HG02571 (cell line): ENCODE measurements around the gene MPPED1.

Experiments
- ATAC-seq: cut with Tn5 transposase; IDR thresholded peaks from one replicate; pipeline ENCODE4 v1.9.1; 2021; ENCODE audit warnings: mild to moderate bottlenecking, moderate library complexity; ENCODE audit not compliant: unreplicated experiment

The MPPED1 gene

GRCh38 chr22:43409800-43410199 is 2.0 kb upstream of the MPPED1 start:
- ATAC-seq, result no peak

- no peak for ATAC-seq
These were observed 560 bp upstream of the MPPED1 start for GRCh38 chr22:43411040-43411868.

DNA sequence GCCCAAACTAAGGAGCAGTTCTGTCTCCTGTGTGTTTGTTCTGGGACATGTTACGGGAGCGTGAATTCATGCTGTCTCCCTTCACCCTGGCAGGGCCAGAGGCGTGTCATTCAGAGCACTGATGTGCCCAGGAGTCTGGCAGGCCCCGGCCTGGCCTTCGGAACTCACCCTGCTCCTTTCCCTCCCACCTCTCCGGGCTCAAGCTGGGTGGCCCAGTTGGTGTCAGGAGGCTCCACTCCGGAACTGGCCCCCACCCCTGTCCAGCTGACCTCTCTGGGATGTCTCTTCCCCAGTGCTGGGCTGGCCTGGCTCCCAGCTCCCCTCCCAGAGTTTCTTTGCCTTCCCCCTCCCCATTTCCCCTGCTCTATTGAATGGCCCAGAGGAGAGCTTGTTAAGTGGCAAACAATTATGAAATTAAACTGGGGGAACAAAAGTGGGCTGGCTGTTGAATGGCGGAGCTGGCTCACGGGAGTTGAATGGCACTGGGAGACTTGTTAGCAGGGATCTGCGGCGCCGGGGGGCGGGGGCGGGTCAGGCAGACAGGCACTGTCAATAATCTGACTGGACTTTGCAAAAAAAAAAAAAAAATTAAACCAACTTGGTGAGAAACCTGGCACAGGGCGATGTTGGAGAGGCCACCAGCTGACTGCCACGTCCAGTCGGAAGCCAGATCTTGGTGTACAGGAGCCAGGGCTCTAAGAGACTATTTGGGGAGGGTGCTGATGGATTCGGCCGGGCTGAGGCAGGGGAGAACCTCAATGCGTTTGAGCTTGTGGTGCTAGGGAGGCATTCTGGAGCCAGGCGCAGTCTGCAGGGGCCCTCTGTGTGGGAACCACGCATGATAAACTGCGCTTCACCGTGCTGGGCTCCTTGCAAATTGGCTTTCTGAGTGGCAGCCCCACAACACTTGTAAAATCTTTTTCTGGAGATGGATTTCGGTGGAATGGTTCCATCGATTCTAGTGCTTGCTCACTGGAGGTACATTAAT is 1.3 kb downstream of the MPPED1 start:
- ATAC-seq, result no peak

DNA sequence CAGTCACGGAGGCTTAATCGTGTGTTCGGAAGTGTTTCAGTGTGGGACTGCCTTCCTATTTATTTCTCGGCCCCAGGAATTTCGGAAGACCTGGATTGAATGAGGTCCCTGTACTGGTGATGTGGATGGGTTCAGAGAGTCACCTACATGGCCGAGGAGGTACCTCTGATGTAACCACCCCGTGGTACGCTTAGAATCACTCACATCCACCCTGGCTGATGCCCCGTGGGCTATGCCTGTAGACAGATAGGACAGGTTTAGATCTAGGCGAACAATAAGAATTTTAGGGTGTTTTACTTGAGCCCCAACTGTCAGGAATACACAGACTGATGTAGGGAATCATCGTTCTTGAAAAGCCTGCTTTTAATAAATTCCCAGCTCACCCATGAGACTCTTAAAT is 2.0 kb downstream of the MPPED1 start:
- ATAC-seq, result no peak

GRCh38 chr22:43415681-43416080 is 3.9 kb downstream of the MPPED1 start:
- ATAC-seq, result no peak

DNA sequence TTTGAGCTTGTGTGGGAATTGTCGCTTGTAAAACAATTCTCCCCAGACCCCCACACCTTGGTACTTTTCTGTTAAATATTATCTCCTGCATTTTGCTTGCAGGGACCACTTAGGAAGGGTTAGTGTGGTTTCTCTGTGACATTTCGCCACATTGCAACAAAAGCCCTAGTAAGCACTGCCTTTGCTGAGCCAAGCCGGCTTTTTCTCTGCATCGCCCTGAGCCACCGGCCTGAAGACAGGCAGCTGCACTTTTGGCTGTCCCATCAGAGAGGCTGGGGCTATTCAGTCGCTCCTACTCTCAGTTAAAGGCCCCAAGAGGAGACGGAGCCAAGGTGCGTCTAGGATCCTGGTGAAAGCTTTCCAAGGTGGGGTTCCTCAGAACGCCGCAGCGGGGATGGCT is 5.7 kb downstream of the MPPED1 start:
- no peak for ATAC-seq

DNA sequence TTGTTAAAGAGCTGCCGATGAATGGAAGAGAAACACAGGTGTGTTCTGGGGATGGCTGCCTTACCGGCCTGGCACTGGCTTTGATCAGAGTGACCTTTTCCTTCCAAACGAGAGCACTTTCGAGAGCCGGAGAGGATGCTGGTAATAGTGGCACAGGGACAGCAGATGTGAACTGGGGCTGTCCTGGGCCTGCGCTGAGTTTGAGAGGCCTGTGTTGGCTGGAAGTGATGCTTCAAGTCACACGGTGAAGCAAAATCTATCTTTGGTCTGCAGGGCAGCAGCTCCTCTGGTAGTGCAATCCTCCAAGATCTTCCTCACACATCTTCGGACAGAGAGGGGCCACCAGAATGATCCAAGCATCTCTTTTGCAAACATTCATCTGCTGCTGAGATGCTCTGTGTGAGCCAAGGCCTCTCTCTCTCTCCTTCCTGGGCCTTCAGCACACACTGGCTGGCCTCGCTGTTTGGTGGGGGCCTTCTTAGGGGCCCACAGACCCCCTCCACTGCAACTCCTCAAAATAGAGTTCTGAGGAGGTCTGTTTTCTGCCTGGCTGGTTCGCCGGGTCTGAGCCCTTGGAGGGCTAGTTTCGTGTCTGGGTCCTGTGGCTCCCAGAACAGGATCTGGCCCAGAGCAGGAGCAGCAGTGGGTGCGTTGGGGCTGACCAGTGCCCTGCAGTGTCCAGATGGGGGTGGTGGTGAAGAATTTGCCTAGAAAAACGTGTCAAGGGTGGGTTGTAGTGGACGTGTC is 6.4 kb downstream of the MPPED1 start:
- ATAC-seq, result no peak

DNA sequence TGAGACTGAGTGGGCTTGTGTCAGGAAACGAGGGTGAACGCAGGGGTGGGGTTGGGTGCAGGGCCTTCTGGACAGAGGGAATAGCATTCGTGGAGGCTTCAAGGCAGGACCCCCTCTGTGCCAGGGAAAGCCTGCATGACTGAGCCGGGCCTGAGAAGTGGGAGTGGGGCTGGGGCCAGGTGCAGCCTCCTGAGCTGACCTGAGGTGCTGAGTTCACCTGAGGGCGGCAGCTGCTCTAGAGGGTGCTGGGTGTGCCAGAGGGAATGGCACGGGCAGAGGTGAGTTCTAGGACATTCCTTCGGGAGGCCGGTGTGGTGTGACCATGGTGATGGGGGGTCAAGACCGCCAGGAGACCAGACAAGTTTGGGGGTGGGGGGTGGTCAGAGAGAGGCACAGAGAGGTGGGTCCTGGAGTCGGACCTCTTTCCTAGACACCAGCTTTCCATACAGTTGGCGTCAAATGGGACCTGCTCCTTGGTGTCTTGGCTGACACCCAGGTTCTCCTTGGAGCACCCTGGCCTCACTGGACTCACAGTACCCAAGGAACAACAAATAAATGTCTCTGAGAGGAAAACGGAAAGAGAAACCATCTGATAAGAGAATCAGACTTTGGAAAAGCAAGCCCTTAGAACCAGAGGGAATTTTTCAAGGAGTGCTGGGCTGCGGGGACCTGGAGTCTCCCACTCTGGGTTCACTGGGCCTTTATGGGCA is 7.7 kb downstream of the MPPED1 start:
- no peak for ATAC-seq

- no peak for ATAC-seq
These were observed 9.3 kb downstream of the MPPED1 start for GRCh38 chr22:43421046-43421665.

- ATAC-seq, result no peak
These were observed 10.3 kb downstream of the MPPED1 start for GRCh38 chr22:43421914-43422615.

DNA sequence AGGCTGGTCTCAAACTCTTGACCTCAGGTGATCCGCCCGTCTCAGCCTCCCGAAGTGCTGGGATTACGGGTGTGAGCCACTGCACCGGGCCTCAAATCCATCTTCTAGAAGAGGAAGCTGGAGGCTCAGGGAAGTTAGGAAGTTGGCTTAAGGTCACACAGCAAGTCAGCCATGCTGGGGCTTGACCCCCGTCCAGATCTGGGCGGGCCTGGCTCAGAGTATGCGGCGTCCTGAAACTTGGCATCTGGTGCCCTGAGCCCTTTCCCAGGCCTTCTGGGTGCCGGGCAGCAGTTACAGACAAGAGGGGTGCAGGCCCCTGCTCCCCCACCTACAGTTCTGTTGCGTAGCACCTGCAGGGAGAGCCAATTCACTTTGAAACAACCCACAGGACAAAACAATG is 11.2 kb downstream of the MPPED1 start:
- no peak for ATAC-seq

GRCh38 chr22:43424201-43424600 is 12.4 kb downstream of the MPPED1 start:
- ATAC-seq, result no peak

- no peak for ATAC-seq
These were observed 13.1 kb downstream of the MPPED1 start for GRCh38 chr22:43424666-43425630.

DNA sequence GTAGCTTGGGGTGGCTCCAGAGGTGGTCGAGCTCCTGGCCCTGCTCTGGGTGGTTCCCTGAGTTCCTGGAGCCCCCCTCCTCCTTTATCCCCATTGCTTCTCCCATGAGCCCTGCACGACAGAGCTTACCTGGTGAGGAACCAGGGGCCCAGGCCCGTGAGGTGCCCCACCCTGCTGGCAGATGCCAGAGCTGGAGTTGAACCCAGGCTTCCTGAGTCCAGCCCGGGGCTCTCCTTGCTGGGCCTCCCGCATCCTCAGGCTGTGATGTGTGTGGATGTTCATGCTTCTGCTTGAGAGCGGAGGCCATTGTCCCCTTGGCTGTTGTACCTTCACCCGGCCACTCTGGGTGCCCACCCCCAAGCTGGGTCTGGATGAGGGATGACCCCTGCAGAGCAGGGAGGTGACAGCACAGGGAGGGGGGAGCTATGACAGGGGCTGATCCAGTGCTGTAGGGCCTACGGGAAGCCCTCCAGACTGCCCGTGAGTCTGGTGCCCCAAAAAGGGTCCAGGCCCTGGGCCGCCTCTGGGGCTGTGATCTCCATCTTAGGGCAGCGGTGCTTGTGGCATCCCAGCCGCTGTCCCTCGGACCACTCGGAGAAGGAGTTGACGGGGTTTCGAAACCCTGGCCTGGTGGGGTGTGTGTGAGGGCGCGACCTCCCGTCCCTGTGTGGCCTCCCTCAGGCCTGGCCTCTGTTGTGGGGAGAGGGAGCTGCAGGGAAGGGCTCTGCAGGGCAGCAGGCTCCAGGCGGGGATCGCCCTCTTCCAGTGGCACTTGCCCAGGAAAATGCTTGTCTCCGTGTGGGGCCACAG is 14.4 kb downstream of the MPPED1 start:
- no peak for ATAC-seq

- no peak for ATAC-seq
These were observed 15.0 kb downstream of the MPPED1 start for GRCh38 chr22:43426816-43427215.

DNA sequence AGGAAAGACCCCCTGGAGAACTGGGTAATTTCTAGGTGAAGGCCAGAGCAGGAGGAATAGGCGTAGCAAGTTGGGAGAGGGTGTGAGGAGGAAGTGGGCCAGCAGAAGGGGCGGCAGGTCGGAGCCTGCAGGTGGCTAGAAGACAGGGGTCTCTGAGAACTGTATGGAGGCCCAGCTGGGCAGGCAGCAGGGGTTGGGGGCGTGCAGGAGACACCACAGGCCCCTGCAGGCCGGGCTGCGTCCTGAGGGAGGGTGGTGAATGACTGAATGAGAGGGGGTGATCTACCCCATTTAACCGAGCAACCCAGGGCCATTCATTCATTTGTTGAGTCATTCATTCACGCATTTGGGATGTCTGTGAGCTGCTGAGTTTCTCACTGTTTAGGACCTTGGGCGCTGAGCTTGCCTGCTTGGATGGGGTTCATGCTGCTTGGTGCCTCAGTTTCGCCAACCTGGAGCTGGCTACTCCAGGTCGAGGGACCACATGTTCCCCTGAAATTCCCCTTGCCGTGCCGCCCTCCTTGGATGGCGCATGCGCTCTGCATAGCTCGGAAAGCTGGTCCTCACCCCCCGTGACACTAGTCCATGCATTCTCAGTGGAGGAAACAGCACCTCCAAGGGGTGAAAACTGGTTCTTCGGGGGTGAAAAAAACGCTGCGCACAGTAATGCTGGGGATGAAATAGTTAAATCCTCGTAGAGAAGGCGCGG is 15.6 kb downstream of the MPPED1 start:
- no peak for ATAC-seq

- ATAC-seq, result no peak
These were observed 16.2 kb downstream of the MPPED1 start for GRCh38 chr22:43428005-43428485.
